GM12891 (cell line): Measurements from ENCODE around the gene APCDD1.

ENCODE experiments used
- PAX5 ChIP-seq: IDR thresholded peaks from 2 replicates; pipeline ENCODE4 v1.6.1; 2011; ENCODE audit warnings: low read length, moderate library complexity, mild to moderate bottlenecking; ENCODE audit not compliant: insufficient read depth, severe bottlenecking
- POLR2A ChIP-seq: IDR thresholded peaks from 2 replicates; pipeline ENCODE4 v1.6.1; 2011; ENCODE audit warnings: low read depth, low read length, control low read depth
- POLR2AphosphoS5 ChIP-seq: IDR thresholded peaks from 2 replicates; pipeline ENCODE4 v1.6.1; 2011; ENCODE audit warnings: low read depth, low read length, control low read depth
- POU2F2 ChIP-seq: IDR thresholded peaks from 2 replicates; pipeline ENCODE4 v1.6.1; 2011; ENCODE audit warnings: low read depth, mild to moderate bottlenecking, control low read depth, low read length, moderate library complexity
- SPI1 ChIP-seq: IDR thresholded peaks from 2 replicates; pipeline ENCODE4 v1.6.1; 2011; ENCODE audit warnings: low read depth, low read length, control low read depth
- TAF1 ChIP-seq: IDR thresholded peaks from 2 replicates; pipeline ENCODE4 v1.6.1; 2011; ENCODE audit warnings: low read depth, low read length, control low read depth

DNA sequence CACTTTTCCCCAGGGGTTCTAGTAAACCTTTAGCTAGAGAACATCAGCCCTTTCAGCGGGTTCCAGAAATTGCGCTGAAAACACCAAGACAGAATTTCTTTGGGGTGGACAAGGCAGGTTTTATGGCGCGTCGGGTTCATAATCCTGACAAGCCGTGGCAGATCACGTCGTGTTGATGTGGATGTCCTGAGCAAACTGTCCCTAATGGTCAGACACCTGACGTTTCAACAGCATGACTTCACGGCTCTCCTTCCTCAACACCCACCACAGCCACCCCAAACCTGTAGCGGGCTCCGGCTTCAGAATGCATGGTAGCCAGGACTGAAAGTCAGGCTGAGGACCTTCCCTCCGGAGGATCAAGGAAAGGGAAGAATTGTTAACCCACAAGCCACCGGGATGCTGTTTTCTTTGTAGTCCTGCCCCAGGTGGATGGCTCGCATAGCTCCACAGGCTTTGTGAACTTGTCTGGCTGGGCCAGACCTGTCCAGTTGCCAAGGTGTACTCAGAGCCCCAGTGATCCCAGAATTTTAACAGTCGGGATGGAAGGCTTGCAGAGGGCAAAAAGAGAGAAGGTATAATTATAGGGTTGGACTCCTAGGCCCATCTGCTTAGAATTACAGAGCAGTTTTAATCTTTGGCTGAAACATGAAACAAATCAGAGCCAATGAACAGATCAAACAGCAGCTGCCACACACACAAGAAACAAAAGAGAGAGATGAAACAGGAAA is 1.5 kb downstream of the APCDD1 start:
- TF ChIP-seq POLR2A, result no peak
- no peak for TF ChIP-seq TAF1
- no peak for TF ChIP-seq POLR2AphosphoS5
- no peak for TF ChIP-seq POU2F2
- no peak for TF ChIP-seq SPI1
- no peak for TF ChIP-seq PAX5
